ENCODE results near the gene PHLDA3.
"Not testable (repeated sequence)": the region's sequence is repeated elsewhere in the genome, so short reads cannot be mapped to it uniquely, and the experiment has no call there.

PHLDA3 gene

GRCh38 chr1:201504179-201504631, 35.2 kb upstream of the PHLDA3 start:
- DNase-seq (ENCODE audit: insufficient read length, low spot score) (no peak), FAIRE-seq (no peak)

- FAIRE-seq (no peak), DNase-seq (ENCODE audit: insufficient read length, low spot score) (no peak)
These were observed 34.6 kb upstream of the PHLDA3 start for GRCh38 chr1:201503397-201504176.

DNA sequence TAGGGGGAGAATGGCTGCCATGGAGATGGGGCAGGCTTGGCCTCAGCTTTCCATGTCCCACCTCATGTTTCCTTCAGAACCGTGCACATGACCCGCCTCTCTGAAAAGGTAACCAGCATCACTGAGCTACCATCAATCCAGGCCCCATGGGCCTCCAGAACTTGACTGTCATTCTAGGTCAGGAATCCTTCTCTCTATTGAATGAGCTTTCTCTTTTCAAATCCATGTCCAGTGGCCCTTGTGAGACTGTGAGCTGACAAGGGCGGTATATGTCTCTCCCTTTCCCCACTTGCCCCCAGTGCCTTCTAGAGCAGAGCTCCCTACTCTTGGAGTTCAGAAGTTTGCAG, 33.5 kb upstream of the PHLDA3 start:
- no peak for FAIRE-seq
- no peak for DNase-seq (ENCODE audit: insufficient read length, low spot score)

GRCh38 chr1:201501812-201502510, 33.0 kb upstream of the PHLDA3 start:
- FAIRE-seq, result no peak
- DNase-seq (ENCODE audit: insufficient read length, low spot score), result no peak

DNA sequence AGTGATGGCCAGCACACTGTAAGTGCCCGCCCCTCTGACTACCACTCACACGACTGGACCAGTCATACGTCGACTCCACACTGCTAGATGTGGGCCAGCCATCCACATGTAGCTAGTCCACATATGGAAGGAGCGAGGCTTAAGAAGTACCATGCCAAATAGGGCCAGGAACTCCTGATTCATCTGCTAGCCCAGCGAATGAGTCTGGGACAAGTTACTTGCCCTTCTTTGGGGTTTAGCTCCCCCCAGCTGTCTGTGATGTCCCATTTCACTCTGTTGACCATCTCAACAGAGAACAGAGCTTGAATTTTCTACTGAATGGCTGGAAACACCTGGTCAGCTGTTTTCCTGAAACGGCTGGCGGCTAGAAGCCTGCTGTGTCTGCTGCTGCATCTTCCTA, 32.2 kb upstream of the PHLDA3 start:
- FAIRE-seq, result no peak
- DNase-seq (ENCODE audit: insufficient read length, low spot score), result no peak

GRCh38 chr1:201500670-201501120, 31.7 kb upstream of the PHLDA3 start:
- DNase-seq (ENCODE audit: insufficient read length, low spot score), result no peak
- FAIRE-seq, result no peak

- DNase-seq (ENCODE audit: insufficient read length, low spot score), result no peak
- no peak for FAIRE-seq
These were observed 31.0 kb upstream of the PHLDA3 start for GRCh38 chr1:201499795-201500669.

GRCh38 chr1:201499191-201499590, 30.2 kb upstream of the PHLDA3 start:
- FAIRE-seq (no peak), DNase-seq (ENCODE audit: insufficient read length, low spot score) (no peak)

GRCh38 chr1:201498621-201499020, 29.6 kb upstream of the PHLDA3 start:
- FAIRE-seq, result no peak

DNA sequence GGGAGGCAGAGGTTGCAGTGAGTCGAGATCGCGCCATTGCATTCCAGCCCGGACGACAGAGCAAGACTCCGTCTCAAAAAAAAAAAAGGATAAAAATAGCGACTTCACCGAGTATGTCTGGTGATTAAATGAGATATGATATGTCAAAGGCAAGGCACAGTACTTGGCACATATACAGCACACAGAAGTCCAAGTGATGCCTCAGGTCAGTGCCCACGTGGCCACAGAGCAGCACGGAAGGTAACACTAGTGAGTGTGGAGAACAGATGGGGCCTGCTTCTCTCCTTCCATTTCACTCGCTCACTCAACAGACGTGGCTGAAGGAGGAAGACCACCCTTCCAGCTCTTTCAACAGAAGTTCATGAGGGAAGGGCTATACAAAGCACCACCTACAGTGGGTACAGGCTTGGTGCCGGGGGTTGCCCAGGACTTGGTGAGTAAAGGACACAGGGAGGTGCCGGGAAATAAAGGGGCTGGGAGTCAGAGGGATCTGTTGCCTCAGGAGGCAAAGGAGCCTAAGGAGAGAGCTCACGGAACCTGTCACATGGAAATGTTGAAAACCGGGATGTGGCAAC, 29.0 kb upstream of the PHLDA3 start:
- DNase-seq (ENCODE audit: insufficient read length, low spot score), result no peak
- no peak for FAIRE-seq

More at GRCh38 chr1:201498621-201499020, 29.6 kb upstream of the PHLDA3 start:
- no peak for DNase-seq (ENCODE audit: insufficient read length, low spot score)

- DNase-seq (ENCODE audit: insufficient read length, low spot score), result no peak
- FAIRE-seq, result no peak
These were observed 27.3 kb upstream of the PHLDA3 start for GRCh38 chr1:201496296-201496690.

DNA sequence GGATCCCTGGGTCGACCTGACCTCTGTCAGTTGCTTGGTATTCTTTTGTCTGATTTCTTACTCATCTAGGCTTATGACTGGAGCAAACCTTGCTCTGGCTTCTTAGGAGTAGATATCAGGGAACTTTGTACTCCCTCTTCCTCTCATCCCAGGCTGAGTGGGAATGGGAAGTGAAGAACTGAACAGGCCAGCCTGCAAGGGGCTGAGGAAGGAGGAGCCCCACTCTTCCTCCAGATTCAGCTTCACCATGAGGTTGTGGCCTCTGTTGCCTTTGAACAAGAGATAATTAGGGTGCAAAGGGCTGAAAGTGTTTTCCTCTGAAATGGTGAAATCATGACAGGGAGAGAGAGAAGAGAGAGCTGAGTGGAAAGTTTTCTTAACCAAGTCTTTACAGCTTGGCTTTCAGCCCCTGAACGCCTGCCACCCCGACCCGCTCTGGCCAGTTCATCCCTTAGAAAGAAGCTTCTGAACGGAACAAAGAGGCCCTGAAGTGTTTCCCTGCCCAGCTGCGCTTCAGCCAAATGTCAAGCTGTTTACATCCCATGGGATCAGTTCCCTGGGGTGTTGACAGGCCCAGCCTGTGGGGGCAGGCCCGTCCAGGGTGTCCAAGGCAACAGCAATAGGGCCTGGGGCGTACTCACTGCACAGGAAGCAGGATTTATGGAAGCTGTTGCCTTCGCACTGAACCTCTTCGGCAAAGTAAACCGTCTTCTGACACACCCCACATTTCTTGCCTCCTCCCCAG, 26.7 kb upstream of the PHLDA3 start:
- FAIRE-seq (no peak), DNase-seq (ENCODE audit: insufficient read length, low spot score) (no peak)

GRCh38 chr1:201493757-201494617, 25.0 kb upstream of the PHLDA3 start:
- no peak for FAIRE-seq
- no peak for DNase-seq (ENCODE audit: insufficient read length, low spot score)

DNA sequence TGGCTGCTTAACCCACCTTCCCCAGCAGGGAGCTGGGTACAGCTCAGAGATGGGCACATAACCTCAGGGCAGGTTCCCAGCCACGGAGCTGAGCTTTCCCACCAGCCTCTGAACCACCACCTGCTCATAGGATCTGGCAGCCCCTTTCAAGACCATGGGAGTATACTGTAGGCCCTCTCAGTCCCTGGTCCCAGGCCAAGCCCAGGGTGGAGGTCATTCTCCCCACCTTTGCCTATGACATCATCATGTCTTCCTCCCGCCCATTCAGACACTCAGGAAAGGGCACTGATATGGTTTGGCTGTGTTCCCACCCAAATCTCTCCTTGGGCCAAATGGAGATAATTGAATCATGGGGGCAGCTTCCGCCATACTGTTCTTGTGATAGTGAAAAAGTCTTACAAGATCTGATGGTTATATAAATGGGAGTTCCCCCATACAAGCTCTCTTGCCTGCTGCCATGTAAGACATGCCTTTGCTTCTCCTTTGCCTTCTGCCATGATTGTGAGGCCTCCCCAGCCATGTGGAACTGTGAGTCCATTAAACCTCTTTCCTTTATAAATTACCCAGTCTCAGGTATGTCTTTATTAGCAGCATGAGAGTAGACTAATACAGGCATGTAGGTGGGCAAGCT, 24.2 kb upstream of the PHLDA3 start:
- not testable (repeated sequence) for FAIRE-seq; DNase-seq (ENCODE audit: insufficient read length, low spot score)

DNA sequence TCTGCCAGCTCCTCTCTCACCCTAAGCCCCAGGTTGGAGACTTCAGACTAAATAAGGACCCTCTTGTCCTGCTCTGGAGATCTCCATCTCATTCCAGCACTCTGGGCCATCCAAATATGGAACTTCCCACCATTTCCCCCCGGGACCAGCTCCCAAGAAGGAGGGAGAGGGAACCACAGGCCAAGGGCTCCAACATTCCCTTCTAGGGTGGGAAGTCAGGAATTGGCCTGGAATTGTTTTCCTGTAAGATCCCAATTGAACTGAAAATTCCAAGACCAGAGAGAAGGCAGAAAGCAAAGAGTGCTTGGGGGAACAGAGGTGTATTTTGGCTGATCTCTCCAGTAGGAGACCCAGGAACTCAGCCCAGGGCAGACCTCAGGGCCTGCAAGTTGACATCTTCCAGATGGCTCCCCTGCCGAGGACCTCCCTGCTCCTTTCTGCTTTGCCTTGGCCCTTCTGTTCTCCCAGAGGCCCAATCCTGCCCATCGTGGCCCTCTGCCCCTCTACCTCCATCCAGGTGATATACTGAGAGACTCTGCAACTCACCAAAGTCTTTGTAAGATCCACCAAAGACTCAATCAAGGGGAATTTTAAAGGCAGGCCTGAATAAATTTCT, 23.0 kb upstream of the PHLDA3 start:
- DNase-seq (ENCODE audit: insufficient read length, low spot score) (no peak), FAIRE-seq (no peak)

DNA sequence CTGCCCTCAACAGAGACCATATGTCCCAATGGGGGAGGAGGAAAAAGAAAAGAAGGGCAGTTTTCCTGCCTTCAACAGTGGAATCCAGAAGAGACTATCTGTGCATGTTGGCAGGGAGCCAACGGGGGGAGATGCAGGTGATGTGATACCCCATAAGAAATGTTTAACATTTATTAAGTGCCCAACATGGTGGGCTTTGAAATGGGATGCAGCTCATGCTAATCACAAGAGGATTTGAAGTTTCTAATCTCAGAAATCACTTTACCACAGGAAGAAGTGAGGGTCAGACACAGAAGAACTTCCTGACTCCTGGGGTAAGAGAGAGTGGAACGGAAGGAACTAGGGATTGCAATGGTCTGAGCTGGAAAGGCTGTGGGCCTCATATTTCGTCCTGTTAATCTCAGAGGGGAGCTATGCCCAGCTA, 21.7 kb upstream of the PHLDA3 start:
- FAIRE-seq, result no peak

GRCh38 chr1:201489643-201490261, 20.8 kb upstream of the PHLDA3 start:
- FAIRE-seq, result no peak
- no peak for DNase-seq (ENCODE audit: insufficient read length, low spot score)

More for the DNA sequence above, 21.7 kb upstream of the PHLDA3 start:
- no peak for DNase-seq (ENCODE audit: insufficient read length, low spot score)
